A549 (cell line): ENCODE measurements around the gene NR1H4.

Experiments
- CTCF ChIP-seq: fragments of >200 bp; sonication (Bioruptor Twin); formaldehyde crosslinking; IDR thresholded peaks from 3 replicates; pipeline ENCODE4 v1.5.1; 2016
- RNF2 ChIP-seq: fragments of 200-600 bp; sonication (generic); IDR thresholded peaks from 2 replicates; pipeline ENCODE4 v1.6.1; 2016; ENCODE audit warnings: low read depth, mild to moderate bottlenecking, antibody characterized with exemption, moderate library complexity, borderline replicate concordance

- no peak for TF ChIP-seq CTCF
- no peak for TF ChIP-seq RNF2
These were observed 15.7 kb downstream of the NR1H4 start for GRCh38 chr12:100489251-100489820.
